SIG-M5 treated with dmso at 0.1 percent for 504 hours (cell line): ENCODE results near the gene TLR8.
"Not testable (repeated sequence)": the region's sequence is repeated elsewhere in the genome, so short reads cannot be mapped to it uniquely, and the experiment has no call there.

Experiments
- DNase-seq: peaks from one replicate; lab custom pipeline; 2025; ENCODE audit not compliant: unreplicated experiment; lab: John Stamatoyannopoulos, UW

TLR8 gene

DNA sequence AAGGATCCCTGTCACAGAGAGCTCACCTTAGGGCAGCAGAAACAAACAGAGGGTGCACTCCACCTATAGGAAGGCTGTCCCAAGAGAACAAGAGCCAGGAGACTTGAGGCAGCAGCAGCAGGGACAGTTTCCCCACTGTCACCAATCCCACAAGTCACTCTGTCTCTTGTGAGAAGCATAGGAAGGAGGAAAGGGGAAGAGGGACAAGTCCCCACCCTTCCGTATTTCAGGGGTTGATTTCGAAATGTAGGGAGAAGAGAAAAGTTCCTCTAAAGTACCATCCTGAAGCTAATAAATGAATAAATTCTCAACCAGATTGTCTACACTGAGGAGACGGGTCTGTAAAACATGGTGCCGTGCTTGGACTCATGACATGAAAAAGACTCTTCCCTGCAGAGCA is 9.5 kb upstream of the TLR8 start:
- peak; percentile 74 for DNase-seq

DNA sequence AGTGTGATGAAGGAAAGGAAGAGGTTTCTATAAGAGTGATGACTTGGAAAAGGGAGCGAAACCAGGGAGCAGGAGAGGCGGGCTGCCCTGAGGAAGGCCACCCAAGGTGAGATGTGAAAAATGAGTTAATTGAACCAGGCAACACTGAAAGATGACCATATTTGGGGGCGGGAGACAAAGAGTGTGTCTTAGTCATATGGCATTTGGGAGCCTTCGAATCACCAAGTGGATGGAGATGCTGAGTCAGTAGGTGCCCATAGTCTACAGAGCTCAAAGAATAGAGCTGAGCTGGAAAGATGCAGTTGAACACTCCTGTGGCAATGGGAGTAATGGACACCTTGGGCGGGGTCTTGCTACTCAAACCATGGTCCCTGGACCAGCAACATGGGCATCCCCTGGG is 8.3 kb upstream of the TLR8 start:
- no peak for DNase-seq

DNA sequence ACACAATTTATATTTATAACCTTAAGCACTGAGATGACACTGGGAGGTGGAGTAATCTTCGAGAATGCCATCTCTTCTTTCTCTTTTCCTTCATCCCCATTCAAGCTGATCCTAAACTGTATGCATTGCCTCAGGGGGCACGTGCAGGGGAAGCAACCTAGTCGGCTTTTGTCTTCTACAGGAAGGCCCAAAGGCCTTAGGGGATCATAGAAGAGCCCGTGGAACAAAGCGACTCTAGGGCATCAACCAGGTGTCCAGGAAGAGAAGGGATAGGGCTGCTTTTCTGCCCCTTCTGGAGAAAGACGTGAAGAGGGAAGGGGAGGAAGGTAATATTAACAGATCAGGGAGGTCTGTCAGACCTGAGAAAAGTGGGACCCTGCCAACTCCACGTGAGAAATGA is 6.9 kb upstream of the TLR8 start:
- DNase-seq = no peak

DNA sequence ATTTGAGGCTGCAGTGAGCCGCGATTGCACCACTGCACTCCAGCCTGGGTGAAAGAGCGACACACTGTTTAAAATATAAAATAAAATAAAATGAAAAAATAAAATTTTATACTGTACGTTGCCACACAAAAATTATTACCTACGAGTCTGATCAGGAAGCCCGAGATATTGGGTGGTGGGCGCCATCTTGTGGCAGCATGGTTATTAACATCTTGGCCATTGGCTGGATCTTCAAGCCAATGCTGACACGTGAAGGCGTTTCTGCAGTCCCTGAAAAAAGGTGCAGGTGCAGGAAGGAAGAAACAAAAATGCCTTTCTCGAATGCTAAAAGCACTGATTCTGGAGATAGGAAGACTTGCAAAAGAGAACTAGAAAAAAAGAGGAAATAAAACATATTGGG is 4.9 kb upstream of the TLR8 start:
- peak; percentile 41 for DNase-seq

DNA sequence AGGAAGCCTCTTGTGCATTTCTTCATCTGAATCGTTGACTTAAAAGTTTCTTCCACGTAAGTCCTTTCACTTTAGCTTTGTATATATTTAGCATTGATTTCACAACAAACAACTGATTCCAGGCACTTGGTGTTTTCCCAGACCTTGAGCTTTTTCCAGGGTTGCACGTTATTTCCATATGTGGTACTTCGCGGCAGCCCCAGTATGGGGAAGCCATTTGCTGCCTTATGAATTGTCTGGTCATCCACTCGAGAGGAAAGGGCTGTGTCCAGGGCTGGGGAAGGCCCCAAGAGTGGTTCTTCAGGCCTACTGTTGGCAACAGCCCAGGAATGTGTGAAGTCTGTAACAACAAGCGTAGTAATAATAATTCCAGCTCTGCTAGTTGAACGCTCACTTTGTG is 2.8 kb upstream of the TLR8 start:
- DNase-seq = no peak

DNA sequence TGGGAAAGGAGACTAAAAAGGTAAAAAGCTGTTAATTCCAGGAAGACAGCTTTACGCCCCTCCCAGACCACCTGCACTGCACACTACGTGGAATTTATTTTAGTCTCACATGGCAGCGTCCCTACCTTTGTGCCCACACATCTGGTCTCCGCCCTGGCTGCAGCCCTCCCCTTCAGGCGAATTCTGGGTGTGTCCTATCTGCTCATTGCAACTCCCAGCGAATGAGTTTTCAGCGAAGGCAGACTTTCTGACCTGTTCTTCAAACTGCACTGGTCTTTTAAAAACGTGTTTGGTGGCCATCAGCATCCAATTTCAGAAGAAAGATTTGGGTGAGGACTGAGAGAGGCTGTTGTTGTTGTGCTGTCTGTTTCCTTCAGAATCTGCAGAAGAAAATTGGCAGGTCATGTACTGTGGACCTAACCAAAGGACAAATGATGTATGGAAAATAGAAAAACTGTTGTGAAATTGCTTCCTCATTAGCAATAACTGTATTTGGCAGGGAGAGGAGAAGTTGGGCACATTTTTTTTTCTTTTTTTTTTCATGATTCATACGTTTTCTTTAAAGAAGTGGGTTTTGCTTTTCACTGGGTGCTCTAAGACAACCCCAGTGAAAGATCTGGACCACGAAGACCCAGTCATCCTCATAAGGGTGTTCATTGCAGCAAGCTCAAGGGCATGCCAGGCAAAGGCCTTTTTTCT is 4.2 kb downstream of the TLR8 start:
- DNase-seq = peak; percentile 69

DNA sequence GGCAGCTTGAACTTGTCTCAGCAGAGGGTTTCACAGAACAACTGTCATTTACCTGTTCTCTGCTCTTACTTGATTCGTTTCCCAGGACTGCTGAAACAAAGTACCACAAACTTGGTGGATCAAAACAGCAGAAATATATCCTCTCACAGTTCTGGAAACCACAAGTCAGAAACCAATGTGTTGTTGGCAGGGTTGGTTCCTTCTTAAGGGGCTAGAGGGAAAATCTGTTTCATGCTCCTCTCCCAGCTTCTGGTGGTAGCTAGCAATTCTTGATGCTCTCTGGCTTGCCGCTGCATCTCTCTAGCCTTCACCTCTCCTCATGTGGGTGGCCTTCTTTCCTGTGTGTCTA is 4.7 kb downstream of the TLR8 start:
- DNase-seq = no peak

DNA sequence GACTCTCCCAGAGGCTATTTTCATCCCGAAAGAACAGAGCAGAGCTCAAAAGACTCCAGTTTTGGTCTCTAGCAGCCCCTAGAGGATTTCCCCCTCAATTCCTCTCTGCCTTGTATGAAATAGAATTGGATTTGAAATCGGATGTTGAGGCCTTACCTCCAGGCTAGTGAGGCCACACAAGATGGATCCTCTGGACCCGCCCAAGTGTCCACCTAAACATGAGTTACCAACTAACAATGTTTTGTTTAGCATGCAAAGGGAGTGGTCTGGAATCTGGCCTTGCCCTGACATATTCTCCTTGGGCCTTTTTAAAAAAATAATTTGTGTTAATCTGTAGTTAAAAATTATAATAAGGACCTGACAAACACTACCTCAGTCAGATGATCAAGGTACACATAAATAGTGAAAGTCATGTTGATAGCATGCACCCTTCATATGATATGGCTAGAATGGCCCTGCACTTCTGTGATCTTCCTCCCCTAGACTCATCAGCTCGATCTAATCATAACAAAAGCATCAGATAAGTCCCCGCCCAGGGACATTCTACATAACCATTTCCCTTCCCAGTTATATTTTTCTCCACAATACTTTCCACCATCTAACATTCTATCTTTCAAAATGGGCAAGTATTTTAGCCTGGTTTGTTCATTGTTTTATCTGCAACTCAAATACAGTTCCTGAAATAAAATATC is 6.5 kb downstream of the TLR8 start:
- no peak for DNase-seq

DNA sequence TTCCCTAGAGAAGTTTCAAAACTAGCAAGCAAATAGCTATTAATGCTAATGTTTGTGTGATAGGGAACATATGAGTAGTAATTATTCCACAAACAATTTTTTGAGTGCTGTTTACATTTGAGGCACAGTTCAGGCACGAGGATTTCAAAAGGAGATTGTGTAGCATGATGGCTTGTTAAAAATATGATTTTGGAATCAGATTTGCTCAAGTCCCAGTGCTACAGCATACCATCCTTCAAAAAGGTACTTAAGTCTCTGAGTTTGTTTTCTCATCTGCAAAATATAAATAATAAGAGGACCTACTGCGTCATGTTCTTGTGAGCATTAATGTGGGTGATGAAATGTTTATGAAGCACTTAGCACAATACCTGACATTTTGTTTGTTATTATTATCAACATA is 11.3 kb downstream of the TLR8 start:
- no peak for DNase-seq

DNA sequence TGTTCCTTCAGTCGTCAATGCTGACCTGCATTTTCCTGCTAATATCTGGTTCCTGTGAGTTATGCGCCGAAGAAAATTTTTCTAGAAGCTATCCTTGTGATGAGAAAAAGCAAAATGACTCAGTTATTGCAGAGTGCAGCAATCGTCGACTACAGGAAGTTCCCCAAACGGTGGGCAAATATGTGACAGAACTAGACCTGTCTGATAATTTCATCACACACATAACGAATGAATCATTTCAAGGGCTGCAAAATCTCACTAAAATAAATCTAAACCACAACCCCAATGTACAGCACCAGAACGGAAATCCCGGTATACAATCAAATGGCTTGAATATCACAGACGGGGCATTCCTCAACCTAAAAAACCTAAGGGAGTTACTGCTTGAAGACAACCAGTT is 12.6 kb downstream of the TLR8 start:
- DNase-seq = peak; percentile 77

DNA sequence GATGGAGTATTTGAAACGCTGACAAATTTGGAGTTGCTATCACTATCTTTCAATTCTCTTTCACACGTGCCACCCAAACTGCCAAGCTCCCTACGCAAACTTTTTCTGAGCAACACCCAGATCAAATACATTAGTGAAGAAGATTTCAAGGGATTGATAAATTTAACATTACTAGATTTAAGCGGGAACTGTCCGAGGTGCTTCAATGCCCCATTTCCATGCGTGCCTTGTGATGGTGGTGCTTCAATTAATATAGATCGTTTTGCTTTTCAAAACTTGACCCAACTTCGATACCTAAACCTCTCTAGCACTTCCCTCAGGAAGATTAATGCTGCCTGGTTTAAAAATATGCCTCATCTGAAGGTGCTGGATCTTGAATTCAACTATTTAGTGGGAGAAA is 13.2 kb downstream of the TLR8 start:
- no peak for DNase-seq

DNA sequence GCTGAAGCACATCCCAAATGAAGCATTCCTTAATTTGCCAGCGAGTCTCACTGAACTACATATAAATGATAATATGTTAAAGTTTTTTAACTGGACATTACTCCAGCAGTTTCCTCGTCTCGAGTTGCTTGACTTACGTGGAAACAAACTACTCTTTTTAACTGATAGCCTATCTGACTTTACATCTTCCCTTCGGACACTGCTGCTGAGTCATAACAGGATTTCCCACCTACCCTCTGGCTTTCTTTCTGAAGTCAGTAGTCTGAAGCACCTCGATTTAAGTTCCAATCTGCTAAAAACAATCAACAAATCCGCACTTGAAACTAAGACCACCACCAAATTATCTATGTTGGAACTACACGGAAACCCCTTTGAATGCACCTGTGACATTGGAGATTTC is 14.6 kb downstream of the TLR8 start:
- DNase-seq = no peak

DNA sequence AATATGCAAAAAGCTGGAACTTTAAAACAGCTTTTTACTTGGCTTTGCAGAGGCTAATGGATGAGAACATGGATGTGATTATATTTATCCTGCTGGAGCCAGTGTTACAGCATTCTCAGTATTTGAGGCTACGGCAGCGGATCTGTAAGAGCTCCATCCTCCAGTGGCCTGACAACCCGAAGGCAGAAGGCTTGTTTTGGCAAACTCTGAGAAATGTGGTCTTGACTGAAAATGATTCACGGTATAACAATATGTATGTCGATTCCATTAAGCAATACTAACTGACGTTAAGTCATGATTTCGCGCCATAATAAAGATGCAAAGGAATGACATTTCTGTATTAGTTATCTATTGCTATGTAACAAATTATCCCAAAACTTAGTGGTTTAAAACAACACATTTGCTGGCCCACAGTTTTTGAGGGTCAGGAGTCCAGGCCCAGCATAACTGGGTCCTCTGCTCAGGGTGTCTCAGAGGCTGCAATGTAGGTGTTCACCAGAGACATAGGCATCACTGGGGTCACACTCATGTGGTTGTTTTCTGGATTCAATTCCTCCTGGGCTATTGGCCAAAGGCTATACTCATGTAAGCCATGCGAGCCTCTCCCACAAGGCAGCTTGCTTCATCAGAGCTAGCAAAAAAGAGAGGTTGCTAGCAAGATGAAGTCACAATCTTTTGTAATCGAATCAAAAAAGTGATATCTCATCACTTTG is 15.6 kb downstream of the TLR8 start:
- DNase-seq = no peak

DNA sequence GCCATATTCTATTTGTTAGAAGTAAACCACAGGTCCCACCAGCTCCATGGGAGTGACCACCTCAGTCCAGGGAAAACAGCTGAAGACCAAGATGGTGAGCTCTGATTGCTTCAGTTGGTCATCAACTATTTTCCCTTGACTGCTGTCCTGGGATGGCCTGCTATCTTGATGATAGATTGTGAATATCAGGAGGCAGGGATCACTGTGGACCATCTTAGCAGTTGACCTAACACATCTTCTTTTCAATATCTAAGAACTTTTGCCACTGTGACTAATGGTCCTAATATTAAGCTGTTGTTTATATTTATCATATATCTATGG is 16.1 kb downstream of the TLR8 start:
- no peak for DNase-seq

DNA sequence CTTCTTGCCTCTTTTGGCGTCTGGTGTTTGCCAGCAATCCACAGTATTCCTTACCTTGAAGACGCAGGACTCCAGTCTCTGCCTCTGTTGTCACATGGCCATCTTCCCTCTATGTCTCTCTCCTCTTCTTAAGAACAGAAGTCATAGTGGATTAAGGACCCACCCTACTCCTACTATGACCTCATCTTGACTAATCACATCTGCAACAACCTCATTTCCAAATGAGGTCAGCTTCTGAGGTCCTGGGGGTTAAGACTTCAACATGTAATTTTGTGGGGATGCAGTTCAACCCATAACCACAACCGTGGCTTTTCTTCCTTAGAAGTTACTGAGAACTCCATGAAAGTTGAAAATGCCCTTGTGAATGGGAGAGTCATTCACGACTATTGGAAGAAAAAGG is 23.3 kb downstream of the TLR8 start:
- DNase-seq = no peak

DNA sequence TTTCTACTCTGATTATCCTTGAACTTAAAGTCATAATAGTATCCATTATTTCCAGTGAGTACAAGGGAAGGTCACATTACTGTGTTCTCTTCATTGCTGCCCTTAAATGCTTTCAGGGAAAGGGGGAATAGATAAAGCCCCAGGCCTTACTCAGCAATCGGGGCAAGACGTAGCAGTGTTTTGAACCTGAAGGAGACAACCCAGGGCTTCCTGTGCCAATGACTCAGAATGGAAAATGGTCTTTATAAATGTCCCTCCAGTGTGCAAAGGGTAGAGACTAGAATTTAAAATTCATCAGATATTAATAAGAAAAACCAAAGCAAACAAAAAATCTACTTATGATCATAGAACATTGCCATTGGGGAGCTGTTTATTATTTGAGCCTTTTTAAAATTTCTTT is 23.7 kb downstream of the TLR8 start:
- DNase-seq = no peak

DNA sequence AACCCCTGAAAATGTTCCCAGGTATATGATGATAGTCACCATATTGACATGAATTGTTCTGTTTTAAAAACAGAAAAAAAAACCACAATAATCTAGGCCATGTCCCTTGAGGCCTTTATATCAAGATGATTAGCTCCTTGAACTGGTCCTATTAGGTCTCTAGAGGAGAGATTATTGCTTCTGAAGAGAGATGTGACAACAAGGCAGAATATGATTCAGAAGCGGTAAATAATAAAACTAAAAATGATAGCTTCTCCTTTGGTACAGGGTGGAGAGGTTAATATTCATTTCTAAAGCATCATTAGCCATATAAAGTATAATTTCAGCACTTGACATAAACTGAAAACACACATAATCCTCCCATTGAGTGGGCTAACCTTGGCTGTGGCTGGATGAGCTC is 25.8 kb downstream of the TLR8 start:
- DNase-seq = no peak

DNA sequence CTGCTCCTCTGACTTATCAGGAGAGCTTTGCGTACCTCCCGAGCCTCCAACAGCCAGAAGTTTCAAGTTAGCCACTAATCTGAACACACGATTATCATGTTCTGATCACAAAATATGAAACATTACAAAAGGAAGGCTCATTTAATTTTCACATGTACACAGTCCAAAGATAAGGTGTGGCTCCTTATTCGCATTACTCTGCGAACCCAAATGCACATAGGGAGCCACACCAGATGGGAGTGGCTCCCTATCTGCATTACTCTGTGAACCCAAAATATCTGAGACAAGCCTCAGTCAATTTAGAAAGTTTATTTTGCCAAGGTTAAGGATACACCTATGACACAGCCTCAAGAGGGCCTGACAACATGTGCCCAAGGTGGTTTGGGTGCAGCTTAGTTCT is 28.4 kb downstream of the TLR8 start:
- no peak for DNase-seq

DNA sequence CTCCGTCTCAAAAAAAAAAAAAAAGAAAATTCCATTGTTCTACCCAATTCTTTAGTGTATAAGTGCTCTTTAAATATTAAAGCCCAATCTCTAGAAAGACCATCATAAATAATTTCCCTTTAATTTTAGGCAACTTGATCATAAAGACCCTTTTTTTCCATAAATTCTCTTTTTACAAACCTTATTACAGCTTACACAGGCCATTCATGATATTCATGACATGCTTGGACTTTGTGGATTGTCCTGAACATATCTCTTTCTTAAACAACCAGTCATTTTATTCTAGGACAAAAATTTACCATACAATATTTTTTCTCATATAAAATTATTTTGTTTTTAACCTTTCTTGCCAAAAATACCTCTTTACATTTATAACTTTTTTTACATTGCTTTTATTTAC is 30.5 kb downstream of the TLR8 start:
- no peak for DNase-seq

DNA sequence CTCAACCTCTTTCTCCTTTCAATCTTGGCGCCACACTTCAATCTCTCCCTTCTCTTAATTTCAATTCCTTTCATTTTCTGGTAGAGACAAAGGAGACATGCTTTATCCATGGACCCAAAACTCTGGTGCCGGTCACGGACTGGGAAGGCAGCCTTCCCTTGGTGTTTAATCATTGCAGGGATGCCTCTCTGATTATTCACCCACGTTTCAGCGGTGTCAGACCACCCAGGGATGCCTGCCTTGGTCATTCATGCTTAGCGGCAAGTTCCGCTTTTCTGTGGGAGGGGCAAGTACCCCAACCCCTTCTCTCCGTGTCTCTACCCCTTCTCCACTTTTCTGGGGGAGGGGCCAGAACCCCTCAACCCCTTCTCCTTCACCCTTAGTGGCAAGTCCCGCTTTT is 34.1 kb downstream of the TLR8 start:
- DNase-seq = not testable (repeated sequence)

DNA sequence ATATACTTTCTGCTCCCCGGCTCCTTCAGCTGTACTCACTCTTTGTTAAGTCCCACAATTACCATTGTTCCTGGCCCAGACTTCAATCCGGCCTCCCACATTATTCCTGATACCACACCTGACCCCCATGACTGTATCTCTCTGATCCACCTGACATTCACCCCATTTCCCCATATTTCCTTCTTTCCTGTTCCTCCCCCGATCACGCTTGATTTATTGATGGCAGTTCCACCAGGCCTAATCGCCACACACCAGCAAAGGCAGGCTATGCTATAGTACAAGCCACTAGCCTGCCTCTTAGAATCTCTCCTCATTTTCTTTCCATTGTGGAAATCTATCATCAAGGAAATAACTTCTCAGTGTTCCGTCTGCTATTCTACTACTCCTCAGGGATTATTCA is 37.2 kb downstream of the TLR8 start:
- not testable (repeated sequence) for DNase-seq

DNA sequence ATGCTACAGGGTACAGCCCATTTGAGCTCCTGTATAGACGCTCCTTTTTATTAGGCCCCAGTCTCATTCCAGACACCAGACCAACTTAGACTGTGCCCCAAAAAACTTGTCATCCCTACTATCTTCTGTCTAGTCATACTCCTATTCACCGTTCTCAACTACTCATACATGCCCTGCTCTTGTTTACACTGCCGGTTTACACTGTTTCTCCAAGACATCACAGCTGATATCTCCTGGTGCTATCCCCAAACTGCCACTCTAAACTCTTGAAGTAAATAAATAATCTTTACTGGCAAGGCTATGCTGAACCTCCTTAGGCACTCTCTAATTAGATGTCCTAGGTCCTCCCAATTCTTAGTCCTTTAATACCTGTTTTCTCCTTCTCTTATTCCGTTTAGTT is 38.0 kb downstream of the TLR8 start:
- not testable (repeated sequence) for DNase-seq

DNA sequence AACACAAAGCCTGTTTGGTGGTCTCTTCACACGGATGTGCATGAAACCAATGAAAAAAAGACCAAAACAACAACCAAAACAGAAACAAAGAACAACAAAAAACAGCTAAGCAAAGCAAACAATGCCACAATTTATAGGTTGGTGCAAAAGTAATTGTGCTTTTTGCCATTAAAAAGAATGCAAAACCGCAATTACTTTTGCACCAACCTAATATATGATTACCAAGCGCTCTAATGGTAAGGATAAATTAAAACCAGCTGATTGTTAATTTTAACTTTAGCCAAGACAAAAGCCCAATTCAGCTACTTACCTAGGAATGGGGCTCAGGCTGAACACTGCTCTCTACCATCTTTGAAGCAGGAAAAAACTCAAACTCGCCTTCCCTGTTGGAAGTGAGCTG is 39.1 kb downstream of the TLR8 start:
- DNase-seq = no peak
